Measurements from ENCODE around the gene CR2.

DNA sequence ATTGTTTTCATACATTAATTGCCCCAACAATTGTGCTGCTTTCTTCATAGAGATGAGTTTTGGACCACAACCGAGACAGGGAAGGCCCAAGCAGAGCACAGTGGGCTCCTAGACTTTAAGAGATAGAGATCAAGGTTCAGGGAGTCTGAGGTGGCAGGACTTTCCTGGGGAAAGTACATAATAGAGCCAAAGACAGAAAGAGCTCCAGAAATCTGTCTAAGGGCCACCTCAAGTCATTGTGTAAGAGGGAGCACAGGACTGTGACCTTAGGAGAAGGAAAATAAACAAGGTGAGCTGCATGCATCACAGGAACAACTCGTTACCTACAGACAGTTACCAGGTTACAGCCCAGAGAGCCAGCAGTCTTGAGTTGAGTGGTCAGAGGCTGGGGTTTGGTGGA lies 41.3 kb upstream of the CR2 start:
- TF ChIP-seq, protein P1, sequence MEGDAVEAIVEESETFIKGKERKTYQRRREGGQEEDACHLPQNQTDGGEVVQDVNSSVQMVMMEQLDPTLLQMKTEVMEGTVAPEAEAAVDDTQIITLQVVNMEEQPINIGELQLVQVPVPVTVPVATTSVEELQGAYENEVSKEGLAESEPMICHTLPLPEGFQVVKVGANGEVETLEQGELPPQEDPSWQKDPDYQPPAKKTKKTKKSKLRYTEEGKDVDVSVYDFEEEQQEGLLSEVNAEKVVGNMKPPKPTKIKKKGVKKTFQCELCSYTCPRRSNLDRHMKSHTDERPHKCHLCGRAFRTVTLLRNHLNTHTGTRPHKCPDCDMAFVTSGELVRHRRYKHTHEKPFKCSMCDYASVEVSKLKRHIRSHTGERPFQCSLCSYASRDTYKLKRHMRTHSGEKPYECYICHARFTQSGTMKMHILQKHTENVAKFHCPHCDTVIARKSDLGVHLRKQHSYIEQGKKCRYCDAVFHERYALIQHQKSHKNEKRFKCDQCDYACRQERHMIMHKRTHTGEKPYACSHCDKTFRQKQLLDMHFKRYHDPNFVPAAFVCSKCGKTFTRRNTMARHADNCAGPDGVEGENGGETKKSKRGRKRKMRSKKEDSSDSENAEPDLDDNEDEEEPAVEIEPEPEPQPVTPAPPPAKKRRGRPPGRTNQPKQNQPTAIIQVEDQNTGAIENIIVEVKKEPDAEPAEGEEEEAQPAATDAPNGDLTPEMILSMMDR (IDR thresholded peaks at IDR 0.05 in 4 of 5, conservative IDR thresholded peaks at IDR 0.05 in 1 of 5), result no peak
- no peak for TF ChIP-seq POLR2A (IDR thresholded peaks at IDR 0.05)
